Transverse colon (tissue), 4 donors: ENCODE measurements around the gene CHKA. TPM values are rescaled to one million over a fixed set of nuclear protein-coding genes. Genes with fewer than 3 reads are reported as not detected.

Source experiments
- DNase-seq: peaks from one replicate; pipeline ENCODE4 v3.0.0-alpha.2; 2019
- H3K27ac ChIP-seq, 4 donors: fragments of 200-600 bp; sonication (generic); 2 replicates each; pipeline ENCODE4 v1.5.1; 2016 to 2018; ENCODE audit warnings: inconsistent platforms in 4 of 4
- H3K27me3 ChIP-seq: fragments of 200-600 bp; sonication (generic); 2 replicates; pipeline ENCODE4 v1.5.1; 2017; ENCODE audit warnings: inconsistent platforms
- H3K36me3 ChIP-seq, 4 donors: fragments of 200-600 bp; sonication (generic); 2 replicates each; pipeline ENCODE4 v1.5.1; 2017 to 2019; ENCODE audit warnings: inconsistent platforms in 4 of 4
- H3K4me1 ChIP-seq, 4 donors: fragments of 200-600 bp; sonication (generic); 2 replicates each; pipeline ENCODE4 v1.5.1; 2017 to 2020; ENCODE audit warnings: inconsistent platforms in 4 of 4
- H3K4me3 ChIP-seq, 4 donors: fragments of 200-600 bp; sonication (generic); 1 replicate in 1 of 4; 2 replicates in 3 of 4; pipeline versions ENCODE4 v1.5.1 to v1.6.1; 2017 to 2019; ENCODE audit warnings: inconsistent platforms in 4 of 4
- H3K9me3 ChIP-seq, 2 donors: fragments of 200-600 bp; sonication (generic); 2 replicates each; pipeline ENCODE4 v1.5.1; 2017 to 2019; ENCODE audit warnings: inconsistent platforms in 2 of 2
- EP300 ChIP-seq: sonication (generic); formaldehyde crosslinking; IDR thresholded peaks from one replicate; pipeline ENCODE4 v1.6.1; 2017; ENCODE audit warnings: antibody characterized with exemption, low read depth
- POLR2A ChIP-seq: fragments of 450-650 bp; IDR thresholded peaks from one replicate; pipeline ENCODE4 v1.6.1; 2016; ENCODE audit warnings: antibody characterized with exemption, mild to moderate bottlenecking, moderate library complexity
- POLR2AphosphoS5 ChIP-seq, 3 donors: sonication (generic); formaldehyde crosslinking; IDR thresholded peaks; one replicate each; pipeline ENCODE4 v1.6.1; 2016; ENCODE audit warnings: antibody characterized with exemption in 3 of 3
- WGBS, 2 donors: methylation state at CpG; one replicate each; pipeline ENCODE4 v1.1.5; 2018; ENCODE audit warnings: low coverage in 1 of 2; 5-methylcytosine and 5-hydroxymethylcytosine counted together
- in situ Hi-C, 4 donors: fragments of 200-750 bp; cut with MboI; loops; one replicate each; pipeline versions ENCODE4 v1.15.0 to v1.15.1; 2017; ENCODE audit warnings: low sequenced_read_pairs in 3 of 4, low pct_ligation_motif_present in 1 of 4, low pct_unique_long_range_greater_than_20kb in 1 of 4
- intact Hi-C: fragments of 100-400 bp; cut with DNase I; formaldehyde crosslinking; loops from one replicate; pipeline ENCODE4 v1.15.1; 2023; ENCODE audit warnings: low total_unique reads
- total RNA-seq, 4 donors: library from RNA; depleted of rRNA; stranded (reverse); fragments of >200 nt; gene quantifications; one replicate each; pipeline ENCODE4 v1.1.0, GENCODE V29; 2016
- TF ChIP-seq, protein P1 (sequence below), 5 experiments: fragments of 200-600 bp in 3 of 5; fragments of 450-650 bp in 2 of 5; sonication (generic) in 3 of 5; IDR thresholded peaks; 1 replicate in 2 of 5; 2 replicates in 3 of 5; pipeline ENCODE4 v1.5.1; 2016 to 2017; ENCODE audit warnings: antibody characterized with exemption in 5 of 5, inconsistent platforms in 3 of 5, mild to moderate bottlenecking in 2 of 5, moderate library complexity in 1 of 5

Gene CHKA
- total RNA-seq, 4 donors from 2014 or later: 41.6 to 253 (median 121) TPM

DNA sequence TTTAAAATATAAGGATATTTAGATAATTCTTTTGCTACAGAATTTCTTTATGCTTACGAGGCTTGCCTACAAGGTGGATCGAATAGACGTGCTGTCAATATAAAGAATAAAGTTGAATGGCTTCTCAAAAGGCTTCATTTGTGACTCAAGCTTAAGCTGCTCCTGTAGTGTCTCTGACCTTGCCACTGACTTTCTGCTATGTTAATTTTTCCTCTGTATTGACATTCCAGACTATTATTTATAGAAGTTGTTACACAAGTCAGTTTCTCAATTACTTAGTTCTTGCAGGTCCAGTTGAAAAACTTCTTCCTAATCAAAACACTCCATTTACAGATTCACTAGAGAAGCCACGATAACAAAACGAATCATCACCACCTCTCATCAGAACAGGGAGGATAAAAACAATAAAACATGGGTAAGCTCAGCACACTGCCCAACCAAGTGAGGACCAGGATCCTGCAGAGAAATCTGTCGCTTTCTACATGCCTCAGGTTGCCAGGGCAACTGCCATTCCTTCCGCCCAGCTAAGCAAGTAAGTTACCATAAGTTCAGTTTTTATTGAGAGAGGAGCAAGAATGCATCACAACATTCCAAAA, 39.0 kb upstream of the CHKA start:
- 87 to 92% methylated on average over 7 of the region's 7 CpGs for WGBS, 2 donors
- TF ChIP-seq EP300 (no peak), POLR2A (no peak), POLR2AphosphoS5 (IDR thresholded peaks at IDR 0.05) (no peak)
- TF ChIP-seq, protein P1, sequence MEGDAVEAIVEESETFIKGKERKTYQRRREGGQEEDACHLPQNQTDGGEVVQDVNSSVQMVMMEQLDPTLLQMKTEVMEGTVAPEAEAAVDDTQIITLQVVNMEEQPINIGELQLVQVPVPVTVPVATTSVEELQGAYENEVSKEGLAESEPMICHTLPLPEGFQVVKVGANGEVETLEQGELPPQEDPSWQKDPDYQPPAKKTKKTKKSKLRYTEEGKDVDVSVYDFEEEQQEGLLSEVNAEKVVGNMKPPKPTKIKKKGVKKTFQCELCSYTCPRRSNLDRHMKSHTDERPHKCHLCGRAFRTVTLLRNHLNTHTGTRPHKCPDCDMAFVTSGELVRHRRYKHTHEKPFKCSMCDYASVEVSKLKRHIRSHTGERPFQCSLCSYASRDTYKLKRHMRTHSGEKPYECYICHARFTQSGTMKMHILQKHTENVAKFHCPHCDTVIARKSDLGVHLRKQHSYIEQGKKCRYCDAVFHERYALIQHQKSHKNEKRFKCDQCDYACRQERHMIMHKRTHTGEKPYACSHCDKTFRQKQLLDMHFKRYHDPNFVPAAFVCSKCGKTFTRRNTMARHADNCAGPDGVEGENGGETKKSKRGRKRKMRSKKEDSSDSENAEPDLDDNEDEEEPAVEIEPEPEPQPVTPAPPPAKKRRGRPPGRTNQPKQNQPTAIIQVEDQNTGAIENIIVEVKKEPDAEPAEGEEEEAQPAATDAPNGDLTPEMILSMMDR (IDR thresholded peaks at IDR 0.05): no peak
- DNase-seq: no peak
- no peaks in the 10 kb centered on the region for H3K4me1 ChIP-seq
- no peaks in the 10 kb centered on the region for H3K9me3 ChIP-seq
- H3K36me3 ChIP-seq: peaks cover 0 to 23% (median 6%) of the 10 kb centered on the region in 4 donors
- in situ Hi-C loops: loop anchor here in 1 of 4 donors (10.0 kb wide), 1 partner anchor 85 kb away; no protein-coding TSS in a partner anchor
- no peak overlapping the region for H3K4me3 ChIP-seq
- intact Hi-C loops: no loop called here
- H3K27me3 ChIP-seq: no peaks in the 10 kb centered on the region
- no peak overlapping the region for H3K27ac ChIP-seq

DNA sequence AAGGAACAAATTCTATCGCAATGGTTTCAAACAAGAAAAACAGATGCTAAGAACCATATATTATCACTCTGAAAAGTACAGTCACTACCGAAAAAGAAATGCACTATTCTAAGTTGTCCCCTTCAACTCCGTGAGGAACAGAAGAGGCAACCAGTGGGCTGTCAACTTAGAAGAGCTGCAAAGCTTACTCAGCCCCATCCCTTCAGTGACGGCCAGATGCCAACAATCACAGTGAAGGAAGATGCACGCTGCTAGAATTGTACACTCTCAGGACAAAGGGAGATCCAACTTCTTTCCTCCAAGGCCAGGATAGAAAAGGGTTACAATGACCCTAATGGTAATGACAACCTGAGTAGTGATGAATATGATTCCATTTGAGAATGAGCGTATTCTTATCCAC, 38.5 kb upstream of the CHKA start:
- no peaks in the 10 kb centered on the region for H3K4me1 ChIP-seq
- intact Hi-C loops (loop anchor here (5.0 kb wide), 1 partner anchor 803 kb away; no protein-coding TSS in a partner anchor), in situ Hi-C loops (loop anchor here in 1 of 4 donors (10.0 kb wide), 1 partner anchor 85 kb away; no protein-coding TSS in a partner anchor)
- H3K9me3 ChIP-seq: no peaks in the 10 kb centered on the region
- H3K27ac ChIP-seq: no peak overlapping the region
- no peak for DNase-seq
- peaks cover 0 to 23% (median 6%) of the 10 kb centered on the region in 4 donors for H3K36me3 ChIP-seq
- H3K4me3 ChIP-seq: no peak overlapping the region
- no peak for TF ChIP-seq EP300
- H3K27me3 ChIP-seq: no peaks in the 10 kb centered on the region
- WGBS, 2 donors: 75 to 86% methylated on average over 6 of the region's 6 CpGs

DNA sequence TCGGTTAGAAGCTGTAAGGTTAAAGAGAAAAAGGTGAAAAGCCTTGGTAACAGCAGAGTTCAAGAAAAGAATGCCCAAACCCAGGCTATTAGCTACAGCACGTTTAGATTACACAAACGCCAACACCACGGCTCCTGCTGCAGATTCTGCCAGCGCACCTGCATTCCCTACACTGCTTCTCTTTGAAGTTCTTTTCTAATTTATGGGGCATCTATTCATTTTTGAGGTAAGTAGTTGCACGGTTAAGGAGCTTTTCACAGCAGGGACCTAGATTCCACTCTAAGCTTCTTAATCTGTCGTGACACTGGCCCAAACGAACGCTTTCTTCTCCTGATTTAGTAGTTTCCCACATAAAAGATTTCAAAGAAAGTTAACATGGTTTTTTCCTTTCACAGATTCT, 38.0 kb upstream of the CHKA start:
- 88 to 89% methylated on average over 9 of the region's 9 CpGs for WGBS, 2 donors
- Histone ChIP-seq H3K9me3 (no peaks in the 10 kb centered on the region), H3K27me3 (no peaks in the 10 kb centered on the region), H3K27ac (no peak overlapping the region), H3K36me3 (peaks cover 0 to 23% (median 6%) of the 10 kb centered on the region in 4 donors), H3K4me1 (peaks cover 0 to 3% (median under 1%) of the 10 kb centered on the region in 4 donors), H3K4me3 (no peak overlapping the region)
- intact Hi-C loops: loop anchor here (5.0 kb wide), 1 partner anchor 803 kb away; no protein-coding TSS in a partner anchor
- no peak for TF ChIP-seq POLR2A
- no peak for TF ChIP-seq EP300
- TF ChIP-seq, protein P1 (IDR thresholded peaks at IDR 0.05): no peak
- no peak for TF ChIP-seq POLR2AphosphoS5 (IDR thresholded peaks at IDR 0.05)
- no peak for DNase-seq
- in situ Hi-C loops: no loop called here

DNA sequence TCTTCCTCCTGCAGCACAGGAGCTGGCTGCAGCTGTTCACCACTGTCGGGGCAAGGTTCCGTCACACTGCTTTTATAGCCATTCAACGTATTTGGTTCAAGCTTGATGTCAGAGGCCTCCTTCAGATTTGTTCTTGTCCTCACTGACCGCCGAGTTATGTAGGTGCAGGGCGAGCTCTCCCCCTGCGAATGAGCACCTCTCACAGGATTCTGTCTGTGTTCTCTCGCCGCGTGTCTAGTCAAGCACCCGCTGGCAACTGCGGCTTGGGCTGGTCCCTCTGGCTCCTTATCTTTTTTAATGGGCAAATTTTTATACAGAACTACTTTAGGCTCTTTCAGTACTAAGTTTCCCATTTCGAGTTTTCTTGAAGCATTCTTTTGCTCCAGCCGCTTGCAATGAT, 37.4 kb upstream of the CHKA start:
- 96 to 100% methylated on average over 2 to 14 of the region's 14 CpGs for WGBS, 2 donors
- Histone ChIP-seq H3K4me3 (no peak overlapping the region), H3K4me1 (peaks cover 0 to 7% (median 2%) of the 10 kb centered on the region in 4 donors), H3K27me3 (no peaks in the 10 kb centered on the region), H3K9me3 (no peaks in the 10 kb centered on the region), H3K27ac (no peak overlapping the region), H3K36me3 (peaks cover 0 to 20% (median 6%) of the 10 kb centered on the region in 4 donors)
- DNase-seq: no peak
- in situ Hi-C loops: no loop called here
- intact Hi-C loops: loop anchor here (5.0 kb wide), 1 partner anchor 804 kb away; no protein-coding TSS in a partner anchor
- no peak for TF ChIP-seq EP300
- no peak for TF ChIP-seq POLR2AphosphoS5 (IDR thresholded peaks at IDR 0.05)
- no peak for TF ChIP-seq POLR2A
- TF ChIP-seq, protein P1 (IDR thresholded peaks at IDR 0.05): no peak
